HG03565 (cell line): ENCODE results near the gene DLEU7.

ENCODE experiments used
- ATAC-seq: cut with Tn5 transposase; IDR thresholded peaks from one replicate; pipeline ENCODE4 v1.9.1; 2021; ENCODE audit warnings: mild to moderate bottlenecking, moderate library complexity; ENCODE audit not compliant: unreplicated experiment

DLEU7 gene

DNA sequence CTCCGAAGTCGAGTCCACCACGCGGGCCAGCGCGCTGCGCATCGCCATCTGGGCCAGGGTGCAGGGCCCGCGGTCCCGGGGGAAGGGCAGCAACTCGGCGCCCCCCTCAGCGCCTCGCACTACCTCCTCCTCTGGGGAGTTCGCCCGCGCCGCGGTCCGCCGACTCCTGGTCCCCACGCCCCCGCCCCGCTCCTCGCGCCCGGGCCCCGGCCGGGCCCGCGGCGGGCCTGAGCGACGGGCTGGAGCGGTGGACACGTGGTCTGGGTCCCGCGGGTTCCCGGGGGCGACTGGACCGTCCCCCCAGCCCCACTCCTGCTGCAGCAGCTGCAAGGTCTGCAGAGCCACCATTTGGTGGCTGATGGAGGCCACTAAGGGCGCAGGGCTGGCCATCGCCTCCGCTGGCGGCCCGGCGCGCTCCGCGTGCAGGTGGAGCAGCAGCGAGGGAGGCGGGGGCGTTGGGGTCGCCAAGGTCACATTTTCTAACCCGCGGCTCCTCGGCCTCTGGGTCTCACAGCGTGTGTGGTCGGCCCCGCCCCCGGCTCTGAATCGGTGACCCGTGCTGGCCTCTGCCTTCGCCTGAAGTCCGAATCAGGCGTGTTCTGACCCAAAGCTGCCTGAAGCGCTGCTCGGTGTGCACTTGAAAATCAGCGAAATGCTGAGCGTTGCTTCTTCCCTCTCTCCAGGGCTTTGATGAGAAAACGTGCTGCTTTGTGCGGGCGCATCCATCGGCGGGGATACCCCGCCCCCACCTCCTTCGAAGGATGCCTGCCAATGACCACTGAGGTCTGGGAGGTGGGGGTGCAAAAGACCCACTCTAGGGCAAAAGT, at the start of gene DLEU7:
DLEU7 (minus strand) TSS at position 436 of the 827 bp plus-strand sequence; CDS start at position 390, 46 bp downstream.
- ATAC-seq, result no peak

- ATAC-seq, result no peak
Measured at GRCh38 chr13:50892210-50892944, 48.9 kb upstream of the DLEU7 start.

GRCh38 chr13:50891206-50891605, 47.7 kb upstream of the DLEU7 start:
- no peak for ATAC-seq

DNA sequence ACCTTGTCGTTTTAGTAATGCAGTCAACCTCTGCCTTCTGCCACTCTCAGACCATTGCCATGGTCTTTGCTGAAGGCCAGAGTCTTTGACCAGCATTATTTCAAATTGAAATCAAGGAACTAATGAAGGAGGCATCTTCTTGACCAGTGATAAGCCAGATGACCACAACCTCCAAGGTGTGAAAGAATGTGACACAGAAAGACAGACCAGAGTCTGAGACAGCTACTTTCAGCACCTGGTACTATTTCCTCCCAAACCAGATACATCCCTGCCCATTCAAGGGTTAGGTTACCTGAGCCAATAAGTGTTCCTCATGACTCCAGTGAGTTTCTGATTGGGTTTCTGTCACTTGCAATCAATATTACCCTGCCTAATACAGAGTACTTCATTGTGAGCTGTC, 45.8 kb upstream of the DLEU7 start:
- no peak for ATAC-seq

DNA sequence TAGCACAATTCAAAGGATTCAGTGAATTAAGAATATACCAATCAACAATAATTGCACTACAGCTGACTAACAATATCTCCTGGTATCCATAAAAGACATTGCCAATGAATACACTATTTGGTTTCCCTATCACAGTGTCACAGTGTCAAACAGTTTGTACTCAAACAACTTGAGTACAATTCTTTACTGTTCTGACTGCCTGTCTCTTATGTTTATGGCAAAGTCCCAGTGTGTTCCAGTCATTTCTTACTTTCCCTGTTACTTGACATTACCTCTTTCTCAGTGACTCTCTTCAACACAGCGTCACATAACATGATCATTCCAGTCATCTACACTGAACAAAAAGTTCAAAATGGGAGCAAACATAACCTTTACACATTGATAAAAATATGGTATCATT, 44.9 kb upstream of the DLEU7 start:
- ATAC-seq, result no peak

- ATAC-seq, result no peak
Measured at GRCh38 chr13:50887151-50887550, 43.7 kb upstream of the DLEU7 start.

- ATAC-seq, result no peak
Measured at GRCh38 chr13:50884265-50884664, 40.8 kb upstream of the DLEU7 start.

DNA sequence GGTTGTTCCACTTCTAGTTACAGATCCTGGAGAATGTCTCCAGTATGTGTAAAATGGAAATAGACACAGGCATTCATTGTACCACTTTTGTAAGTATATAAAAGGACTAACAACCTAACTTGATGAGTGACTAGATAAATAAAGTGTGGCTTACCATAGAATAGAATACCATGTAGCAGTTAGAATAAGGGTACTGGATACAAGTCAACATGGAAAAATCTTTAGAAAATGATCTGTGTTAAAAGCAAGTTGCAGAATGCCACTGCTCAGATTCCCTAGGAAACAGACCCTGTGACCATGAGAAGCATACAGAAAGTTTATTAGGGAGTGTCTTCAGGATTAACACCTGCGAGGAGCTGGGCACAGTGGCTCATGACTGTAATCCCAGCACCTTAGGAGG, 40.2 kb upstream of the DLEU7 start:
- no peak for ATAC-seq

DNA sequence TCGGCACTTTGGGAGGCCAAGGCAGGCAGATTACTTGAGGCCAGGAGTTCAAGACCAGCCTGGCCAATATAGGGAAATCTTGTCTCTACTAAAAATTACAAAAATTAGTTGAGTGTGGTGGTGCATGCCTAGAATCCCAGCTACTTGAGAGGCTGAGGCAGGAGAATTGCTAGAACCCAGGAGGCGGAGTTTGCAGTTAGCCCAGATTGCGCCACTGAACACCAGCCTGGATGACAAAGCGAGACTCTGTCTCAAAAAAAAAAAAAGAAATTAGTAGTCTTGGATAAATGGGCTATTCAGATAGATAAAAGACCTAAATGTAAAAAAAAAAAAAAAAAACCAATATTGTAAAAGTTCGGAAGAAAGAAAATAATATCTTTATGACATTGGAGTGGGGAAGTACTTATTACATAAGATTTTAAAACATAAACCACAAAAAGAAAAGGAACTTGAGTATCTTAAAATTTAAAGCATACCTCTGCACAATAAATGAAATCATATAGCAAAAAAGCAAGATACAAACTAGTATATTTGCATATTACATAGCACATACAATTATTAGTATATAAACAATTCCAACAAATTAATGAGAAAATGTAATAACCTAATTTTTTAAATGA, 39.4 kb upstream of the DLEU7 start:
- no peak for ATAC-seq

GRCh38 chr13:50873991-50874390, 30.5 kb upstream of the DLEU7 start:
- ATAC-seq, result no peak

- ATAC-seq, result no peak
Measured at GRCh38 chr13:50873467-50873866, 30.0 kb upstream of the DLEU7 start.

GRCh38 chr13:50871405-50871804, 27.9 kb upstream of the DLEU7 start:
- ATAC-seq, result no peak

DNA sequence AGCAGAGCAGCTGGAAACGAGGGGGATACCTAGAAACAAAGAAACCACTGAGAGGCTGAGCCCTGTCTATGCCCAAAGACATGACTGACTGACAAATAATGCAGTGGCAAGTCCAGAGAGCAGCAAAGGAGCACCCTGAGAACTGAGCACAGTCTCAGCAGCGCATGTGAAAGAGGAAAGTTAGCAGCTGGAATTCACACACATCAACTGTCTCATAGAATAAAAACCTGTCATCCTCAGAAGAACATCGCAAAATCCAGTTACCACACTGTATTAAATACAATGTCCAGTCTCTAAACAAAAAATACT, 24.1 kb upstream of the DLEU7 start:
- no peak for ATAC-seq

- no peak for ATAC-seq
Measured at GRCh38 chr13:50866817-50867636, 23.5 kb upstream of the DLEU7 start.

GRCh38 chr13:50864492-50864891, 21.0 kb upstream of the DLEU7 start:
- ATAC-seq, result no peak

GRCh38 chr13:50855681-50856080, 12.2 kb upstream of the DLEU7 start:
- no peak for ATAC-seq

DNA sequence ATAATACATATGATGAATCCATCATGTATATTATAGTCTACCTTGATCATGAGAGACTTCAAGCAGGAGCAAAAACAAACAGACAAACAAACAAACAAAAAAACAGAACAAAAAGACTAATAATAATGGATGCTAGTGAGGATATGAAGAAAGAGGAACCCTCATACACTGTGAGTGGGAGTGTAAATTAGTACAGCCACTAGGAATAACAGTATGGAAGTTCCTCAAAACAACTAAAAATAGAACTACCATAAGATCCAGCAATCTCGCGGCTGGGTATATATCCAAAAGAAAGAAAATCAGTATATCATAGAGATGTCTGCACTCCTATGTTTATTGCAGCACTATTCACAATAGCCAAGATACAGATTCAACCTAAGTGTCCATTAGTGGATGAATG, 7.0 kb upstream of the DLEU7 start:
- no peak for ATAC-seq

GRCh38 chr13:50847501-50847900, 4.0 kb upstream of the DLEU7 start:
- no peak for ATAC-seq

DNA sequence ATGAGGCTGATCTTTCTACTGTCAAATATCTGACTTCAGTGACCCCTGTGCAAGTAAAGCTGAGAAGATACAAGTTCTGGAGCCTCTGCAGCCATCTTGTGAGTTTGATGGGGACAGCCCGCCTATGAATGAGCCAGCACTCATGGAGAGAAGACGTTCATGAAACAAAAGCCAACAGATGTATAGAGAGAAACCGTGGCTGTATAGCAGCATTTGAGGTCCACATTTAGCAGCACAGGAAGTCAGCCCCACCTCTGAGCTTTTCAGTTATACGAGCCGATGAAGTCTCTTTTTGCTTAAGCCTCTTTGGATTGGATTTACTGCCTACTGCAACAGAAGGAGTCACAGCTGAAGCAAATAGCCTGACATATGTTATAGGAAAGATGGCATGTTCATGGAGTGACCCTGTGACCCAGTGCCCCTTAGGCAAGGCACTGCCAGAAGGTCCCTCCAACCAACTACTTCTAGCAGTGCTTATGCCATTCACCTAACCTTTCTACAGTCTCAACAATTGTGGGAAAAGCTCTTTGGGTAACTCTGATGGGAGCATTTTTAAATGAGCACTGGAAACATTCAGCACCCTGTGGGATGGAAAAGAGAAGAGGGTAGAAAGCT, 3.5 kb upstream of the DLEU7 start:
- no peak for ATAC-seq

DNA sequence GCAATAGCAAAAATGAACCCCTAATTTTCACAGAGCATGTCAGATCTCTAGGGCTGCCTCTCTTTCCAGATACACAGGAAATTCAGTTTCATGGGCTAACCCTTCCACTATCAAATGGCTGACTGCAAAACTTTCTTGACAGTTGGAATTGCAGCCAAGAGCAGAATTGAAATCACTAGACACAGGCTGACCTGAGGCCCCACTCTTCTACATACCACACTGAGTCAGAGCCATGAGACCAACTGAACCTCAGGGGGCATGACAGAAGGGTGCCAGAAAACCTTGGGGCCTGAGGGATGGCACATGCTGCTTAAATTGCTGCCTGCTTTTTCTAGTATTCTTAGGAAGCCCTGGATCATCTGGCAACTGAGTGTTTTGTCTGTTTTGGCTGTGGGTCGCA, 1.7 kb upstream of the DLEU7 start:
- no peak for ATAC-seq
